GM21360 (cell line): ENCODE results near the gene SLC30A3.

Source experiments
- ATAC-seq: cut with Tn5 transposase; IDR thresholded peaks from one replicate; pipeline ENCODE4 v1.9.1; 2021; ENCODE audit warnings: mild to moderate bottlenecking, moderate library complexity; ENCODE audit not compliant: unreplicated experiment

The SLC30A3 gene

DNA sequence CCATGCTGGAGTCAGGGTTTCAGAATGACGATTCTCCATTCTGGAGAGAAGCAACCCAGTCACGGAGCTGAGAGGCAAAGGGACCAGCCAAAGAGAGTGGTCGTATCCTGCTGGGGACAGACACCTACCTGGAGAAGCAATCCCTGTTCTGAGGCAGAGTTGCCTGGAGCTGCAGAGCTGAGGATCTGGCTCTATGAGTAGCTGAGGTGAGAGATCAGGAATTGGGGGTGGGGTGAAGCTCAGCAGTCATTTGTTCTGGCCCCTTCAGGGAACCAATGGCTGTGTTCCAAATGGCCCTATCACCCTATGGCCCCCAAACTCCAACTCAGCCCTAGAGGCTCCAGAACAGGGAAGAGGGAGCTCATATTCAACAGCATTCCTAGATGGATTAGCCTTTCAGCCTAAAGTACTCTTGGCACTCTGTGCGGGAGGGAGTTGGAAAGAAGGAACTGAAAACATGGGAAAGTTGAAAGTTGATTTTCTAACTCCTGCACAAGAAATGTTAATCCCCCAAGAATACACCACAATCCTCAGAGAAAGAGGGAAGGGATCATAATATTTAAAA is 54.3 kb downstream of the SLC30A3 start:
- ATAC-seq = no peak

DNA sequence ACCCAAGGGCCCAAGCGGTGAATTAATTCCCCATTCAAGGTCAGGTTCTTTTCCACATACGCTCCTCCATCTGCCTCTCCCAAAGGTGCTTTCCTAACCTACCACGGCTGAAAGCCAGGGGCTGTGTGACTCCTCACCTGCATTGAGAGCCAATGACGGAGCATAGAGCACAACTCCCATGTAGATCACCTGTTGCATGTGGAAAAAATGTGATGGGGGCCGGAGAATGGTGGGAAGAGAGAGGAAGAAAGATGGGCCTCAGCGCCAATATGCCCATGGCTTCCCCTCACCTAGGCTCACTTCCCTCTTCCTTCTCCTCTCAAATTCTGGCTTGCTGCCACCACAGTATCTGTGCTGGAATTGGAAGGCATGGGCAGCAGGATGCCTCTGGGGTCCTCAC is 56.5 kb downstream of the SLC30A3 start:
- ATAC-seq = no peak

DNA sequence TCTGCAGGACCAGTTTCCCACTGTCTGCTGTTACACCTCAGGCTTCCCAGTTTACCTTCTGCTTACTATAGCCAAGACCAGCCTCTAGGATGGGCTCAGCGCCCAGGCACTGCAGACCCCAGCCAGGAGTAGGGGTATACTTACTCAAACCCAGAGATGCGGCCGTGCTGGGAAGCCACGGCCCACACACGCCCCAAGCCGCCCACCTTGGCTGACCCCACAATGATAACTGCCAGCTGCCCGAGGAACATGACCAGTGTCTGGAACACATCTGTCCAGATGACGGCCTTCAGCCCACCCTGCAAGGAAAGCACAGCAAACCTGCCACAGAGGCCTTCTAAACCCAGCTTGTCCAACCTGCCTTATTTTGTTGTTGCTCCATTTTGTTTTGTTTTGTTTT is 57.6 kb downstream of the SLC30A3 start:
- no peak for ATAC-seq

DNA sequence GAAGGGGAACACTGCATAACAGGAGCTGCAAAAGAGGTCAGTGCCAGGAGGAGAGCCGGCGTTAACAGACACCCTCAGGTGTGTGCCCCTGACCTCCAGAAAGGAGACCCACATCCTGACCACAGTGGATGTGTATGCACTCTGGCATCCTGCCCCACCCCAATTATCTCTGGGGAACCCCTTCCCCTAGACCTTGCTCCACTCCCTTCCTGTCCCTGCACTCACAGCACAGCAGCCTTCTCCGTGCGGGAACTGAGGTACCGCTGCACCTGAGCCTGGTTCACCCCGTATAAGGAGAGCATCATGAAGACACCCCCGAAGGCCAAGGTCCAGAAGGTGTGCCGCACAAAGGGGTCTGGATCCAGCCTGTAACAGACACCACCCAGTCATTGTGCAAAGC is 58.3 kb downstream of the SLC30A3 start:
- ATAC-seq = no peak

DNA sequence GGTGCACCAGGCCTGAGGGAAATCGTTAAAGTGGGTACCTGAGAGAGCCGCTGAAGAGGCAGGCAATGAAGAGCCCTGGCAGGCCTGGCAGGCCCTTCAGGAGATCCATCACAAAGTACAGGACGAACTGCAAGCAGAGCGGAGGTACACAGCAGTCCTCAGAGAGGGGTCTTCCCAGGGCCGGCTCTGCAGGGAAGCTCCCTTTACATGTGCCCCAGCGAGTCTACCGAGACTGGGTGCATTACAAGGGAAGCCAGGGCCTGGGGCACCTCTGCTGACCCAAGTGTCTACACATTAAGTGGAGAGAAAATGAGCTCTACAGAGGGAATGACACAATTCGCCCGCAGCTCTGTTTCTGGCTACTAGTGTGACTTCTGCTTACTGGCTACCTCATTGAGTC is 59.1 kb downstream of the SLC30A3 start:
- no peak for ATAC-seq
